ENCODE data around the gene TMEM273. TPM values are rescaled to one million over a fixed set of nuclear protein-coding genes. Genes with fewer than 3 reads are reported as not detected.
A peak's percentile ranks its signal among the peaks of the same experiment; 100 is the strongest.

Gene TMEM273
- total and polyA plus RNA-seq, 4 donors, result 3.5 to 10.9 (median 6.6) TPM

DNA sequence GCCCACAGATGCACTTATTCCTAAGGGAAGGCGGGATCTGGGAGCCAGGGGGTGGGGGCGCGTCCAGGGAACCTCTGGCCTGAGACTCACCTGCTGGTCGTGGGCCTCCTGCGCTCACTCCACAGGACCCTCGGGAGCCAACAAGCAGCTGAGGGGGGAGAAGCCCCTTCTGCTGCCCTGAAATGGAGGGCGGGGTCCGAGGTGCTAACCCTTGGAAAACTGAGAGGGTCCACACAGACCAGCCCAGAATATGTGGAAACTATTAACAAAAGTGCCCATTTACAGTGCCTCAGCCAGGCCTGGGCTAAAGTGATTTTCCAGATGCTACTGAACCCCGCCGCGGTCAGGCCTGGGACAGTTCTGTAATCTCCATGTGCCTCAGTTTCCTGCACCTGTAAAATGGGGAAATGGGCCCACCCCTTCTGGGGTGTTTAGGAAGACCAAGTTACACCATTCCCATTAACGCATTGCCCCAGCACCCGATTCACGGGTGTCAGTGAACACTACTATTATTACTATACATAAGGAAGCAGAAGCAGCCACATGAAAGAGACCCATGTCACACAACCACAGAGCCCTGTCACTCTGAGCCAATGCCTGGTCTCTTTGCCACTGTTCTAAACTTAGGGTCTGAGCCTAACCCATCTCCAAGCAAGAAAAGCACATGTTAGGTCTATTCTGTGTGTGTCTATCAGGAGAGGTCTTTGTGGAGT lies 72.2 kb downstream of the TMEM273 start:
- Histone ChIP-seq H3K27me3 (ENCODE audit: control insufficient read depth, insufficient read depth, low read length) (no peaks in the 10 kb centered on the region), H3K27ac (ENCODE audit: low read depth, low read length) (no peak overlapping the region), H3K4me1 (ENCODE audit: control insufficient read depth, insufficient read depth, low read length) (peaks cover 39% of the 10 kb centered on the region), H3K4me3 (ENCODE audit: low read depth, low read length) (peak overlapping the region; percentile 28), H3K36me3 (ENCODE audit: control insufficient read depth, insufficient read depth, low read length) (peaks cover 2% of the 10 kb centered on the region), H3K9me3 (ENCODE audit: control insufficient read depth, insufficient read depth, low read length) (no peaks in the 10 kb centered on the region)
- DNase-seq (ENCODE audit: low read depth in 4 of 6, low spot score in 6 of 6), result no peak
- WGBS (ENCODE audit: insufficient coverage), result 84% methylated on average over 11 of the region's 14 CpGs

DNA sequence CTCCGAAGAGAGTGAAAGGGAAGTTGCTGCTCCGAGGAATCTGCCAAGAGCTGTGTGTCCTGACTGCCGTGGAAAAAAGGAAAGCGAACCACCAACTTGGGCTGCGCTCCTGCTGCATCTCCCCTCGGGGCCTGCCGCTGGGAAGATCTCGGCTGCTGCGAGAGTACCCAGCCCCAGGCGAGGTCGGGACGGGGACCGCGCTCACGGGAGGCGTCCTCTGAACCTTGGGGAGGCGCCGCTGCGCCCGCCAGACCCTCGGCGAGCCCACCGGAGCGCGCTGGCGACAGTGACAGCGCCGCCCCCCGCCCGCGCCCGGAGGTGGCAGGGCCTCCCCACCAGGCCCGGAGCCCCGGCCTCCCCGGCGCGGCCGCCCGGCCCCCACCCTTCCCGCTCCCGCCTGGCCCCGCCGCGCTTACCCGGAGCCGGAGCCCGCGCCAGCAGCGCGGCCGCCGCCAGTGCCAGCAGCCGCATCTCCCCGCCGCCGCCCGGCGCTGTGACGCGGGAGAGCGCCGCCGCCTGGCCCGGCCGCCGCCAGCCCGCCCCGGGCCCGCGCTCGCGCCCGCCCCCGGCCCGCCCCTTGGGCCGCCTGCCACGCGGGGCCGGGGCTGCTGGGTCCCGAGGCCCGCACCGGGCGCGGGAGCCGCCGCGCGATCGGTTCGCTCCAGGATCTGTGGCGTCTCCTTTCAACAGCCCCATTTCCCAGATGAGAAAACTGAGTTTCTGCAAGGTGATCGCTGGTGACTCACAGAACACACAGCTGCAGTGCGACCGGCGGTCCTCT lies 73.0 kb downstream of the TMEM273 start, which contains the start of gene VSTM4:
Gene VSTM4, minus strand, starts transcription at position 508 of the 781 bp plus-strand sequence. Its CDS starts 37 bp downstream, at position 471.
- peaks cover 2% of the 10 kb centered on the region for H3K36me3 ChIP-seq (ENCODE audit: control insufficient read depth, insufficient read depth, low read length)
- WGBS (ENCODE audit: insufficient coverage), result under 1% methylated on average over 95 of the region's 95 CpGs
- peak within 1 kb of the TSS; percentile 79 for H3K27ac ChIP-seq (ENCODE audit: low read depth, low read length)
- no peaks in the 10 kb centered on the region for H3K27me3 ChIP-seq (ENCODE audit: control insufficient read depth, insufficient read depth, low read length)
- H3K9me3 ChIP-seq (ENCODE audit: control insufficient read depth, insufficient read depth, low read length), result no peaks in the 10 kb centered on the region
- peak within 1 kb of the TSS; percentile 70 for H3K4me3 ChIP-seq (ENCODE audit: low read depth, low read length)
- DNase-seq (ENCODE audit: low read depth in 4 of 6, low spot score in 6 of 6), result peak in 5 of 6 donors; percentile 23 to 77 (median 72)
- H3K4me1 ChIP-seq (ENCODE audit: control insufficient read depth, insufficient read depth, low read length), result peaks cover 43% of the 10 kb centered on the region

DNA sequence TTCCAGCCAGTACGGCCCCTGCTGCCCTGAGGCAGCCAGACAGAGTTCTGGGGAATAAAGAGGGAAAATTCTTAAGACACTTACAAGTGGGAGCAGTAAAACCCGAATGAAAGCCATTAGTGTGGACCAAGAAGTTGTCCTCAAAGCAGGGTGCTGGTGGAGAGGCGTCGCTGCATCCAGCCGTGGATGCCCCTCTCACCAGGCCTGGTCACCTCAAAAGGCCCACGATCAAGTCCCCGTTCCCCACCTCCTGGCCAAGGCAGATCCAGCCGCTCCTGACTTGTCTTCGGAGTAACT lies 73.5 kb downstream of the TMEM273 start:
- Histone ChIP-seq H3K4me1 (ENCODE audit: control insufficient read depth, insufficient read depth, low read length) (peaks cover 49% of the 10 kb centered on the region), H3K27me3 (ENCODE audit: control insufficient read depth, insufficient read depth, low read length) (no peaks in the 10 kb centered on the region), H3K9me3 (ENCODE audit: control insufficient read depth, insufficient read depth, low read length) (no peaks in the 10 kb centered on the region), H3K36me3 (ENCODE audit: control insufficient read depth, insufficient read depth, low read length) (peaks cover 5% of the 10 kb centered on the region), H3K27ac (ENCODE audit: low read depth, low read length) (peak overlapping the region; percentile 79), H3K4me3 (ENCODE audit: low read depth, low read length) (peak overlapping the region; percentile 70)
- DNase-seq (ENCODE audit: low read depth in 4 of 6, low spot score in 6 of 6), result peak in 1 of 6 donors; percentile 42
- 9% methylated on average over 8 of the region's 9 CpGs for WGBS (ENCODE audit: insufficient coverage)

DNA sequence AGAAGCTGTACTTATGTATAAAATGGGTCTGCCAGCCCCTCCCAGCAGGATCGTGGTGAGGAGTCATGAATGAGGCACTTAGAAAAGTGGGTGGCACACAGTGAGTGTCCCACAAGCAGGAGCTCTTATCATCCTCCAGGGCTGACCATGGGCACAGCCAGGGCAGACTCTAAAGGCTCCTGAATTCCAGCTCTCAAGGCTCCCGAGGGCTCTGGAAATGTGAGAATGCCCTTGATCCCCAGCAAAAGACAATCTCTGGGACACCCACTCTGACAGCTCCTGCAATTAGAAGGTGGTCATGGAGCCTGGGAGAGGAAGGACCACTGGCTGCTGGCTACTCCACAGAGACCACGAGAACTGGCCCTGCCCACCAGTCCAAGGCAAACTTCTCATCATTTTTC lies 74.5 kb downstream of the TMEM273 start:
- 55% methylated on average over 2 of the region's 3 CpGs for WGBS (ENCODE audit: insufficient coverage)
- H3K4me1 ChIP-seq (ENCODE audit: control insufficient read depth, insufficient read depth, low read length), result peaks cover 55% of the 10 kb centered on the region
- no peak for DNase-seq (ENCODE audit: low read depth in 4 of 6, low spot score in 6 of 6)

DNA sequence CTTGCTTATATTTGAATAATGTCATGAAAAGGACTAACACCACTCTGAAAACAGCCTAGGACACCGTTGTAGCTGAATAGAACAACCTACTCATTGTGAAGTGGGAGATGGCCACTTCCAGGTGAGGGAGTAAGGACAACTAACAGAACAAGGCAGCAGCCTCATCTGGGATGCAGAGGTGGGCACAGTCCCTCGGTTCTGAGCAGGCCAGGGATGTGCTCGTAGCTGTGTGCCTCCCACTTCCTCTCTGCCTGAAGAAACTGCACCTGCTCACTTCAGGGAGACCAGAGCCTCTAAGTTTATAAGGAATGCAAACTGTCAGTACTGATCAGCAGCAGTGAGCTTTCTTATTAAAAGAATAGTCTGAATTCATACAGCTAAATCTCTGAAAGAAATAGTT lies 75.3 kb downstream of the TMEM273 start:
- no peak for DNase-seq (ENCODE audit: low read depth in 4 of 6, low spot score in 6 of 6)
- Histone ChIP-seq H3K27me3 (ENCODE audit: control insufficient read depth, insufficient read depth, low read length) (no peaks in the 10 kb centered on the region), H3K27ac (ENCODE audit: low read depth, low read length) (no peak overlapping the region), H3K4me1 (ENCODE audit: control insufficient read depth, insufficient read depth, low read length) (peaks cover 59% of the 10 kb centered on the region), H3K36me3 (ENCODE audit: control insufficient read depth, insufficient read depth, low read length) (peaks cover 11% of the 10 kb centered on the region), H3K9me3 (ENCODE audit: control insufficient read depth, insufficient read depth, low read length) (no peaks in the 10 kb centered on the region), H3K4me3 (ENCODE audit: low read depth, low read length) (no peak overlapping the region)
- 63% methylated on average over 2 of the region's 3 CpGs for WGBS (ENCODE audit: insufficient coverage)

More for the DNA sequence above, 74.5 kb downstream of the TMEM273 start:
- Histone ChIP-seq H3K27ac (ENCODE audit: low read depth, low read length) (no peak overlapping the region), H3K4me3 (ENCODE audit: low read depth, low read length) (no peak overlapping the region), H3K27me3 (ENCODE audit: control insufficient read depth, insufficient read depth, low read length) (no peaks in the 10 kb centered on the region), H3K36me3 (ENCODE audit: control insufficient read depth, insufficient read depth, low read length) (peaks cover 7% of the 10 kb centered on the region), H3K9me3 (ENCODE audit: control insufficient read depth, insufficient read depth, low read length) (no peaks in the 10 kb centered on the region)

DNA sequence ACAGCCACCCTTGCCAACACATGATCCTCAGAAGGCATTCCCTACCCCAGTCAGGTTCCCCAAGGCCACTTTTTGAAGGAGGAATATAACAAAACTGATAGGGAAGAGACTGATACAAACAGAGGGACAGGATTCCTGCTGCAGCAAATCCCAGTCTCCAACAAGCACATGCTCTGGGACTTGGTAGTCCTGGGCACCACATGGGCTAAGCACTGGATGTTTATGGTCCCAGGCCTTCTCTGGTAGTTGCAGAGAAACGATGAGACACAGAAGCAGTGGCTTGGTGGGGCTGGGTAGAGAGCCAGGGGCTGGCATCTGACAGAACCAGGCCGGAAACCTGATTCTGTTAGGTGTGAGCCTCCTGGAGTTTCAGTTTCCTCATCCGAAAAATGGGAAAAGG lies 76.1 kb downstream of the TMEM273 start:
- H3K4me3 ChIP-seq (ENCODE audit: low read depth, low read length), result no peak overlapping the region
- no peak overlapping the region for H3K27ac ChIP-seq (ENCODE audit: low read depth, low read length)
- peaks cover 18% of the 10 kb centered on the region for H3K36me3 ChIP-seq (ENCODE audit: control insufficient read depth, insufficient read depth, low read length)
- no peak for DNase-seq (ENCODE audit: low read depth in 4 of 6, low spot score in 6 of 6)
- H3K9me3 ChIP-seq (ENCODE audit: control insufficient read depth, insufficient read depth, low read length), result no peaks in the 10 kb centered on the region
- peaks cover 67% of the 10 kb centered on the region for H3K4me1 ChIP-seq (ENCODE audit: control insufficient read depth, insufficient read depth, low read length)
- H3K27me3 ChIP-seq (ENCODE audit: control insufficient read depth, insufficient read depth, low read length), result no peaks in the 10 kb centered on the region
- 67% methylated on average over 2 of the region's 3 CpGs for WGBS (ENCODE audit: insufficient coverage)

DNA sequence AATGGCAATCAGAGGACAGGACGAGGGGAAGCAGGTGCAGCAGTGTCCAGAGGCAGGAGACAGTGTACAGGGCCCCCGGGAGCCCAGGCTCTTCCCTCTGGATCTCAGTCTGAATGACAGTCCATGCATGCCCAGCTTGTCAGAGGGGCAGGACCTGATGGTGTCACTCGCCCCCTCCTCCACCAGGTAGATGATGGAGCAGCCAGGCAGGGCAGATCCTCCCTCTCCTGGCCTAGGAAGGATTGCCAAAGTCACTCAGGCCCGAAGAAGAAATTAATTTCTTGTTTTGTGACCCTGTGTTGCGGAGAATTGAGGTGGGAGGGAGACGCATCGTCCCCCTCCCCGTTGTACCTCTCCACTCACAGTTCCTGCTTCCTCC lies 76.9 kb downstream of the TMEM273 start:
- Histone ChIP-seq H3K9me3 (ENCODE audit: control insufficient read depth, insufficient read depth, low read length) (no peaks in the 10 kb centered on the region), H3K36me3 (ENCODE audit: control insufficient read depth, insufficient read depth, low read length) (peaks cover 22% of the 10 kb centered on the region), H3K27me3 (ENCODE audit: control insufficient read depth, insufficient read depth, low read length) (no peaks in the 10 kb centered on the region), H3K4me3 (ENCODE audit: low read depth, low read length) (no peak overlapping the region), H3K27ac (ENCODE audit: low read depth, low read length) (peak overlapping the region; percentile 7), H3K4me1 (ENCODE audit: control insufficient read depth, insufficient read depth, low read length) (peaks cover 73% of the 10 kb centered on the region)
- WGBS (ENCODE audit: insufficient coverage), result 80% methylated on average over 3 of the region's 8 CpGs
- no peak for DNase-seq (ENCODE audit: low read depth in 4 of 6, low spot score in 6 of 6)

DNA sequence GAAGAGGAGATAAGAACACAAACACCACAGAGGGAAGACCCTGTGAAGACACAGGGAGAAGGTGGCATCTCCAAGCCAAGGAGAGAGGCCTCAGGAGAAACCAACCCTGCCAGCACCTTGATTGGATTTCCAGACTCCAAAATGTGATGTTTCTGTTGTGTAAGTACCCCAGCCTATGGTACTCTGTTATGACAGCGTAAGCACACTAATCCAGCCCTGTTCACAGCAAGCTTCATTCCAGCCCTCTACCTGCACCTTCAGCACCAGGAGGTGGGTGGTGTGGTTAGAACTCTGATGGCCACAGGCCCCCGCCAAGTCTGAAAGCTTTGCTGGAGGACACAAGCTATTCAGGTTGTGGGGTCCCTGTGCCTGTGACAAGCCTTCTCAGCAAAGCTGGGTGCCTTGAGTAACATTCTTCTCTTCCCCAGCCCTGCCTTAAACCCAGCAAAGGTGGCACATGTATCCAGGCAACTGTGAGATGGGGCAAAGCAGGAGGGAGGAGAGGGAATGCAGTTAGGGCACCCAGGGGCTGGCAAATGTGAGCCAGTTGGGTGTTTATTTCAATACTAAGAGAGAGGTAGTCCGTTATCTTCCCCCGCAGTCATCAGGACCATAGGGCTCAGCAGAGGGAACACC lies 77.4 kb downstream of the TMEM273 start:
- Histone ChIP-seq H3K27me3 (ENCODE audit: control insufficient read depth, insufficient read depth, low read length) (no peaks in the 10 kb centered on the region), H3K4me1 (ENCODE audit: control insufficient read depth, insufficient read depth, low read length) (peaks cover 72% of the 10 kb centered on the region)
- WGBS (ENCODE audit: insufficient coverage), result no CpG with 5 or more reads among the region's 4 CpGs

DNA sequence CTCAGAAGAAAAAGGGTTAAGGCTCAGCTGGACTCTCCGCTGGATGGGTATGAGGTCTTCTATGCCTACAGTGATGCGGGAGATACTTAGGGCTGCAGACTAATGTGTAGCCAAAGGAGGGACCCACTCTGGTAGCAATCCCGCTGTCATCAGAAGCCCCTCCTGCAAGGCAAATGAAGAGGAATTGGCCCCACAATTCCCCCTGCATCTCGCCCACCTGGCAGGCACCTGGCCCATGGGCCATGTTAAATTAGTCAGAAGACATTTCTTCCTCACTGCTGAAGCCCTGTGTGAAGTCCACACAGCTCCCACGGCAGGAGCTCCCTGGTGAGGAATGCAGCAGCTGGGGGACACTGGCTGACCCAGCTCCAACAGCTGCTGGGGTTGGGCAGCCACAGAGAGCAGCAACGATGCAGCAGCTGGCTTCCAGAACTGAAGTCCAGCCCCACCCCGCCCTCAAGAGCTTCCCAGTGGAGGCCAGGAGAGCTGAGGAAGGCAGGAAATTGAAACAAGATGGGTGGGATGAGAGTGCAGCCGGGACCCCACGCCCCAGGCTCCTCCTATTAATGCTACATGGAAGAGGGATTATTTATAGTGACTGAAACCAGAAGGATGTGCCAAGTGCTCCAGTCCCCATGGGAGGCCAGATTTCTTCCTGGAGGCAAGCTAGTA lies 78.4 kb downstream of the TMEM273 start:
- DNase-seq (ENCODE audit: low read depth in 4 of 6, low spot score in 6 of 6), result peak in 1 of 6 donors; percentile 60

More for the DNA sequence above, 77.4 kb downstream of the TMEM273 start:
- Histone ChIP-seq H3K9me3 (ENCODE audit: control insufficient read depth, insufficient read depth, low read length) (no peaks in the 10 kb centered on the region), H3K36me3 (ENCODE audit: control insufficient read depth, insufficient read depth, low read length) (peaks cover 22% of the 10 kb centered on the region), H3K4me3 (ENCODE audit: low read depth, low read length) (no peak overlapping the region), H3K27ac (ENCODE audit: low read depth, low read length) (no peak overlapping the region)
- DNase-seq (ENCODE audit: low read depth in 4 of 6, low spot score in 6 of 6), result no peak

More for the DNA sequence above, 78.4 kb downstream of the TMEM273 start:
- no peaks in the 10 kb centered on the region for H3K27me3 ChIP-seq (ENCODE audit: control insufficient read depth, insufficient read depth, low read length)
- 42% methylated on average over 5 of the region's 9 CpGs for WGBS (ENCODE audit: insufficient coverage)
- no peak overlapping the region for H3K4me3 ChIP-seq (ENCODE audit: low read depth, low read length)
- peaks cover 69% of the 10 kb centered on the region for H3K4me1 ChIP-seq (ENCODE audit: control insufficient read depth, insufficient read depth, low read length)
- no peak overlapping the region for H3K27ac ChIP-seq (ENCODE audit: low read depth, low read length)
- H3K9me3 ChIP-seq (ENCODE audit: control insufficient read depth, insufficient read depth, low read length), result no peaks in the 10 kb centered on the region
- peaks cover 28% of the 10 kb centered on the region for H3K36me3 ChIP-seq (ENCODE audit: control insufficient read depth, insufficient read depth, low read length)

Data from spinal cord (tissue), 10 donors.